ENCODE measurements around the gene LDLRAD1.

Gene LDLRAD1

DNA sequence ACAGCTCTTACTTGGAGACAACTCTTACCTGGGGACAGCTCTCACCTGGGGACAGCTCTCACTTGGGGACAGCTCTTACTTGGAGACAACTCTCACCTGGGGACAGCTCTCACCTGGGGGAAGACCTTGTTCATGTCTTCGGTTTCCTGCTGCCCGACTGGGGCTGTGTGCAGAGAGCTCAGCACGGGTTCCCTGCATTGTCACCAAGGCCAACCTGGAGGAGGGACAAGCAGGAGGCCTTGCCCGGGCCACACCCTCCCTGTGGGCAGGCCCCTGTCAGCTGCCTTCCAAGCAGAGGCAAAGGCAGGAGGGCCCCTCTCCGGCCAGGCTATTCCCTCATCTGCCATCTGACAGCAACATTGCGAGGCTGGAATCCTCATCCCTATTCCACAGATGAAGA lies at the start of gene LDLRAD1:
LDLRAD1 (minus strand) TSS at position 208 of the 400 bp plus-strand sequence; CDS start at position 134, 74 bp downstream.
- Histone ChIP-seq H3K4me1 (no peaks in the 10 kb centered on the region), H3K27ac (no peak within 1 kb of the TSS), H3K4me2 (ENCODE audit: low read length) (no peak within 1 kb of the TSS), H3K9ac (no peak within 1 kb of the TSS), H3K4me3 (ENCODE audit: low read depth, low read length) (no peak within 1 kb of the TSS), H3K79me2 (no peaks in the 10 kb centered on the region), H3K36me3 (ENCODE audit: control insufficient read depth, insufficient read depth, low read length) (no peaks in the 10 kb centered on the region), H3K27me3 (ENCODE audit: control insufficient read depth, insufficient read depth, low read length) (no peaks in the 10 kb centered on the region), H2AFZ (peak within 1 kb of the TSS; percentile 25), H3K9me3 (ENCODE audit: control insufficient read depth, low read length) (no peaks in the 10 kb centered on the region)
- TF ChIP-seq CTCF (IDR thresholded peaks at IDR 0.05), result no peak

DNA sequence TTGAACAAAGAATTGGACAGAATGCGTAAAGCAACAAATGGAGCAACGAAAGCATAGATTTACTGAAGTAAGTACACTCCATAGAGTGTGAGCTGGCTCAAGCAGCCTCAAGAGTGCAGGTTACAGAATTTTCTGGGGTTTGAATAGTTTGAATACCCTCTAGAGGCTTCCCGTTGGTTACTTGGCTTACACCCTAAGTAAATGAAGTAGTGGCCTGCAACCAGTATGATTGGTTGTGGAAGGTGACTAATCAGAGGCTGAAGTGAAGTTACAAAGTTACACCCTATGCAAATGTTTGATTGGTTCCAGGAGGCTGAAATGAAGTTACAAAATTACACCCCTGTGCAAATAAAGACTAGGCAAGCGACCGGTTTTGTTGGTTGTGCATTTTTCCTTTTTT lies 46.3 kb upstream of the LDLRAD1 start:
- Histone ChIP-seq H3K79me2 (no peaks in the 10 kb centered on the region), H3K27me3 (ENCODE audit: control insufficient read depth, insufficient read depth, low read length) (no peaks in the 10 kb centered on the region), H3K4me1 (no peaks in the 10 kb centered on the region), H2AFZ (no peak overlapping the region), H3K4me2 (ENCODE audit: low read length) (no peak overlapping the region), H3K4me3 (ENCODE audit: low read depth, low read length) (no peak overlapping the region), H3K9ac (no peak overlapping the region), H3K9me3 (ENCODE audit: control insufficient read depth, low read length) (no peaks in the 10 kb centered on the region), H3K36me3 (ENCODE audit: control insufficient read depth, insufficient read depth, low read length) (no peaks in the 10 kb centered on the region), H3K27ac (no peak overlapping the region)
- no peak for TF ChIP-seq CTCF (IDR thresholded peaks at IDR 0.05)

- peak overlapping the region; percentile 78 for H3K4me2 ChIP-seq (ENCODE audit: low read length)
- no peak overlapping the region for H3K9ac ChIP-seq
- peaks cover 3% of the 10 kb centered on the region for H3K4me1 ChIP-seq
- no peak overlapping the region for H2AFZ ChIP-seq
- peak overlapping the region; percentile 69 for H3K4me3 ChIP-seq (ENCODE audit: low read depth, low read length)
- no peak overlapping the region for H3K27ac ChIP-seq
- no peaks in the 10 kb centered on the region for H3K27me3 ChIP-seq (ENCODE audit: control insufficient read depth, insufficient read depth, low read length)
- peaks cover 13% of the 10 kb centered on the region for H3K79me2 ChIP-seq
- no peaks in the 10 kb centered on the region for H3K36me3 ChIP-seq (ENCODE audit: control insufficient read depth, insufficient read depth, low read length)
- no peak for TF ChIP-seq CTCF (IDR thresholded peaks at IDR 0.05)
- H3K9me3 ChIP-seq (ENCODE audit: control insufficient read depth, low read length), result no peaks in the 10 kb centered on the region
Measured at GRCh38 chr1:54054438-54054749, 36.4 kb upstream of the LDLRAD1 start.

GRCh38 chr1:54053745-54054437 lies 35.9 kb upstream of the LDLRAD1 start:
- H3K4me1 ChIP-seq, result peaks cover 3% of the 10 kb centered on the region
- no peaks in the 10 kb centered on the region for H3K9me3 ChIP-seq (ENCODE audit: control insufficient read depth, low read length)
- H3K4me2 ChIP-seq (ENCODE audit: low read length), result peak overlapping the region; percentile 78
- H3K27ac ChIP-seq, result peak overlapping the region; percentile 83
- peaks cover 14% of the 10 kb centered on the region for H3K79me2 ChIP-seq
- H3K9ac ChIP-seq, result peak overlapping the region; percentile 53
- no peaks in the 10 kb centered on the region for H3K36me3 ChIP-seq (ENCODE audit: control insufficient read depth, insufficient read depth, low read length)
- TF ChIP-seq CTCF (IDR thresholded peaks at IDR 0.05), result no peak
- H2AFZ ChIP-seq, result peak overlapping the region; percentile 95
- H3K27me3 ChIP-seq (ENCODE audit: control insufficient read depth, insufficient read depth, low read length), result no peaks in the 10 kb centered on the region
- H3K4me3 ChIP-seq (ENCODE audit: low read depth, low read length), result peak overlapping the region; percentile 69
